Gastrocnemius medialis (tissue), 4 donors: ENCODE measurements around the gene CDHR3. TPM values are rescaled to one million over a fixed set of nuclear protein-coding genes. Genes with fewer than 3 reads are reported as not detected.

Experiments
- ATAC-seq, 2 donors: fragments of 150-250 bp; one replicate each; pipeline ENCODE4 v1.9.1; 2016
- DNase-seq, 2 donors: peaks; one replicate each; pipeline ENCODE4 v3.0.0-alpha.2; 2019
- H3K27ac ChIP-seq, 4 donors: fragments of 200-600 bp; sonication (generic); 1 replicate in 1 of 4; 2 replicates in 3 of 4; pipeline ENCODE4 v1.5.1; 2016 to 2018; ENCODE audit warnings: mild to moderate bottlenecking in 2 of 4, moderate library complexity in 1 of 4
- H3K27me3 ChIP-seq, 3 donors: fragments of 200-600 bp; sonication (generic) in 2 of 3; 1 replicate in 1 of 3; 2 replicates in 2 of 3; pipeline versions ENCODE4 v1.5.1 to v1.6.0; 2016 to 2019; ENCODE audit warnings: mild to moderate bottlenecking in 1 of 3, moderate library complexity in 1 of 3
- H3K36me3 ChIP-seq, 2 donors: fragments of 200-600 bp; sonication (generic) in 1 of 2; one replicate each; pipeline ENCODE4 v1.5.1; 2017 to 2018
- H3K4me1 ChIP-seq, 2 donors: fragments of 200-600 bp; sonication (generic) in 1 of 2; one replicate each; pipeline ENCODE4 v1.5.1; 2016 to 2017; ENCODE audit warnings: mild to moderate bottlenecking in 2 of 2
- H3K4me3 ChIP-seq, 4 donors: fragments of 200-600 bp; sonication (generic) in 3 of 4; 1 replicate in 1 of 4; 2 replicates in 3 of 4; pipeline ENCODE4 v1.5.1; 2016 to 2019; ENCODE audit warnings: mild to moderate bottlenecking in 2 of 4
- H3K9me3 ChIP-seq, 3 donors: fragments of 200-600 bp; sonication (generic) in 2 of 3; 1 replicate in 1 of 3; 2 replicates in 2 of 3; pipeline ENCODE4 v1.5.1; 2016 to 2019
- CTCF ChIP-seq, 5 experiments: fragments of 450-650 bp in 3 of 5; fragments of 200-600 bp in 2 of 5; sonication (generic) in 2 of 5; IDR thresholded peaks in 4 of 5; conservative IDR thresholded peaks in 1 of 5; 1 replicate in 4 of 5; 2 replicates in 1 of 5; pipeline ENCODE4 v1.5.1; 2016 to 2019; ENCODE audit warnings: antibody characterized with exemption in 5 of 5, mild to moderate bottlenecking in 3 of 5, moderate library complexity in 3 of 5
- POLR2A ChIP-seq, 2 donors: fragments of 450-650 bp; IDR thresholded peaks; one replicate each; pipeline ENCODE4 v1.6.1; 2017; ENCODE audit warnings: antibody characterized with exemption in 2 of 2, mild to moderate bottlenecking in 2 of 2, moderate library complexity in 2 of 2
- in situ Hi-C, 4 donors: fragments of 200-750 bp; cut with MboI; loops; one replicate each; pipeline versions ENCODE4 v1.15.0 to v1.8.0; 2017; ENCODE audit warnings: low sequenced_read_pairs in 4 of 4
- intact Hi-C: fragments of 100-400 bp; cut with DNase I; formaldehyde crosslinking; loops from one replicate; pipeline ENCODE4 v1.15.1; 2023; ENCODE audit warnings: low total_unique reads
- total RNA-seq, 4 donors: library from RNA; depleted of rRNA; stranded (reverse); fragments of >200 nt; gene quantifications; one replicate each; pipeline versions ENCODE4 v1.1.0 to v1.2.3, GENCODE V29; 2016

The CDHR3 gene
- total RNA-seq, 4 donors from 2014 or later, result 0.62 to 21.2 TPM; not detected in 2

GRCh38 chr7:106062521-106062931, 99.5 kb downstream of the CDHR3 start:
- no peak for TF ChIP-seq CTCF (IDR thresholded peaks at IDR 0.05 in 4 of 5, conservative IDR thresholded peaks at IDR 0.05 in 1 of 5)
- no peak for TF ChIP-seq POLR2A (IDR thresholded peaks at IDR 0.05)
- Histone ChIP-seq H3K9me3 (no peaks in the 10 kb centered on the region), H3K27me3 (no peaks in the 10 kb centered on the region), H3K4me3 (no peak overlapping the region), H3K27ac (no peak overlapping the region), H3K36me3 (no peaks in the 10 kb centered on the region), H3K4me1 (peaks cover 22% of the 10 kb centered on the region in 2 donors)
- no peak for DNase-seq
- no peak for ATAC-seq
- intact Hi-C loops, result loop anchor here (10.0 kb wide), 1 partner anchor 222 kb away; the partner anchor contains the start of gene NAMPT
- in situ Hi-C loops, result loop anchor here in 2 of 4 donors (25.0 kb wide), 2 partner anchors 225 to 400 kb away; partner anchors contain the start of gene NAMPT (in 1 of the 2)

GRCh38 chr7:106063024-106063423, 100.0 kb downstream of the CDHR3 start:
- no peaks in the 10 kb centered on the region for H3K27me3 ChIP-seq
- no peak overlapping the region for H3K4me3 ChIP-seq
- H3K4me1 ChIP-seq, result peaks cover 22% of the 10 kb centered on the region in 2 donors
- in situ Hi-C loops, result loop anchor here in 2 of 4 donors (25.0 kb wide), 2 partner anchors 224 to 399 kb away; partner anchors contain the start of gene NAMPT (in 1 of the 2)
- no peaks in the 10 kb centered on the region for H3K9me3 ChIP-seq
- H3K36me3 ChIP-seq, result no peaks in the 10 kb centered on the region
- H3K27ac ChIP-seq, result no peak overlapping the region
- TF ChIP-seq CTCF (IDR thresholded peaks at IDR 0.05 in 4 of 5, conservative IDR thresholded peaks at IDR 0.05 in 1 of 5), result no peak
- TF ChIP-seq POLR2A (IDR thresholded peaks at IDR 0.05), result no peak
- intact Hi-C loops, result loop anchor here (10.0 kb wide), 1 partner anchor 222 kb away; the partner anchor contains the start of gene NAMPT
- ATAC-seq (no peak), DNase-seq (no peak)

- TF ChIP-seq CTCF (IDR thresholded peaks at IDR 0.05 in 4 of 5, conservative IDR thresholded peaks at IDR 0.05 in 1 of 5) (no peak), POLR2A (IDR thresholded peaks at IDR 0.05) (no peak)
- ATAC-seq, result no peak
- Histone ChIP-seq H3K9me3 (no peaks in the 10 kb centered on the region), H3K4me1 (peaks cover 22 to 23% of the 10 kb centered on the region in 2 donors), H3K4me3 (no peak overlapping the region), H3K27ac (peak overlapping the region; percentile 81 to 92 (median 86)), H3K36me3 (no peaks in the 10 kb centered on the region), H3K27me3 (no peaks in the 10 kb centered on the region)
- intact Hi-C loops, result loop anchor here (10.0 kb wide), 1 partner anchor 221 kb away; the partner anchor contains the start of gene NAMPT
- no peak for DNase-seq
- in situ Hi-C loops, result loop anchor here in 2 of 4 donors (25.0 kb wide), 2 partner anchors 224 to 399 kb away; partner anchors contain the start of gene NAMPT (in 1 of the 2)
Measured at GRCh38 chr7:106063692-106064091, 100.6 kb downstream of the CDHR3 start.

GRCh38 chr7:106064316-106064715, 101.3 kb downstream of the CDHR3 start:
- no peaks in the 10 kb centered on the region for H3K27me3 ChIP-seq
- DNase-seq (no peak), ATAC-seq (peak in 1 of 2 donors; percentile 19)
- H3K27ac ChIP-seq, result peak overlapping the region; percentile 81 to 92 (median 86)
- H3K4me1 ChIP-seq, result peaks cover 22 to 29% of the 10 kb centered on the region in 2 donors
- in situ Hi-C loops (loop anchor here in 2 of 4 donors (25.0 kb wide), 2 partner anchors 223 to 398 kb away; partner anchors contain the start of gene NAMPT (in 1 of the 2)), intact Hi-C loops (loop anchor here (10.0 kb wide), 1 partner anchor 220 kb away; the partner anchor contains the start of gene NAMPT)
- H3K36me3 ChIP-seq, result no peaks in the 10 kb centered on the region
- no peaks in the 10 kb centered on the region for H3K9me3 ChIP-seq
- TF ChIP-seq CTCF (IDR thresholded peaks at IDR 0.05 in 4 of 5, conservative IDR thresholded peaks at IDR 0.05 in 1 of 5) (no peak), POLR2A (IDR thresholded peaks at IDR 0.05) (no peak)
- peak overlapping the region in 1 of 4 donors; percentile 47 for H3K4me3 ChIP-seq
